GM12878 (cell line): ENCODE data around the gene NHERF2. TPM values are rescaled to one million over a fixed set of nuclear protein-coding genes. Genes with fewer than 3 reads are reported as not detected.
A peak's percentile ranks its signal among the peaks of the same experiment; 100 is the strongest.

Source experiments
- ATF2 ChIP-seq: IDR thresholded peaks from 2 replicates; pipeline ENCODE4 v1.6.1; 2012; ENCODE audit warnings: low read length, inconsistent platforms
- BACH1 ChIP-seq: fragments of 450-650 bp; IDR thresholded peaks from 2 replicates; pipeline ENCODE4 v1.6.1; 2017; ENCODE audit warnings: mild to moderate bottlenecking, borderline replicate concordance
- CBX3 ChIP-seq: fragments of 200-600 bp; sonication (generic); IDR thresholded peaks from 2 replicates; pipeline ENCODE4 v1.6.1; 2016; ENCODE audit warnings: low read depth, borderline replicate concordance
- CUX1 ChIP-seq: IDR thresholded peaks from 2 replicates; pipeline ENCODE4 v1.6.1; 2012; ENCODE audit warnings: improper control_type of control experiment, low read depth, low read length; ENCODE audit not compliant: insufficient replicate concordance
- DPF2 ChIP-seq: fragments of 450-650 bp; IDR thresholded peaks from 2 replicates; pipeline ENCODE4 v1.6.1; 2017; ENCODE audit warnings: mild to moderate bottlenecking
- KAT2A ChIP-seq: conservative IDR thresholded peaks from 2 replicates; pipeline ENCODE4 v1.6.1; 2011; ENCODE audit warnings: low read depth, low read length; ENCODE audit not compliant: control insufficient read depth
- LARP7 ChIP-seq: fragments of 450-650 bp; IDR thresholded peaks from 2 replicates; pipeline ENCODE4 v1.6.1; 2017; ENCODE audit warnings: mild to moderate bottlenecking
- MEF2B ChIP-seq: fragments of 450-650 bp; IDR thresholded peaks from 2 replicates; pipeline ENCODE4 v1.6.1; 2018; ENCODE audit warnings: mild to moderate bottlenecking, moderate library complexity; ENCODE audit not compliant: partially characterized antibody, poor library complexity, severe bottlenecking
- MTA2 ChIP-seq: fragments of 450-650 bp; IDR thresholded peaks from 2 replicates; pipeline ENCODE4 v1.6.1; 2016; ENCODE audit warnings: low read depth, mild to moderate bottlenecking, moderate library complexity
- NFXL1 ChIP-seq: fragments of 450-650 bp; IDR thresholded peaks from 2 replicates; pipeline ENCODE4 v1.6.1; 2017; ENCODE audit warnings: antibody characterized with exemption, mild to moderate bottlenecking, borderline replicate concordance
- NFYA ChIP-seq: IDR thresholded peaks from 2 replicates; pipeline ENCODE4 v1.6.1; 2011; ENCODE audit warnings: low read depth, mild to moderate bottlenecking, low read length, improper control_type of control experiment, borderline replicate concordance
- NR2C2 ChIP-seq: IDR thresholded peaks from 2 replicates; pipeline ENCODE4 v1.6.1; 2011; ENCODE audit warnings: borderline replicate concordance, low read depth; ENCODE audit not compliant: control insufficient read depth, insufficient read length
- POLR2AphosphoS2 ChIP-seq: IDR thresholded peaks from 2 replicates; pipeline ENCODE4 v1.6.1; 2011; ENCODE audit warnings: low read depth, mild to moderate bottlenecking, low read length, improper control_type of control experiment, moderate library complexity
- POLR2AphosphoS5 ChIP-seq: IDR thresholded peaks from 2 replicates; pipeline ENCODE4 v1.6.1; 2011; ENCODE audit warnings: mild to moderate bottlenecking, low read length, inconsistent platforms
- PRDM15 ChIP-seq: fragments of 450-650 bp; formaldehyde crosslinking; IDR thresholded peaks from 2 replicates; pipeline ENCODE4 v1.4.0; 2020; ENCODE audit warnings: mild to moderate bottlenecking, moderate library complexity
- RUNX3 ChIP-seq: IDR thresholded peaks from 2 replicates; pipeline ENCODE4 v1.6.1; 2012; ENCODE audit warnings: low read length, inconsistent platforms
- TARDBP ChIP-seq: IDR thresholded peaks from 2 replicates; pipeline ENCODE4 v1.6.1; 2016; ENCODE audit warnings: borderline replicate concordance
- USF2 ChIP-seq: IDR thresholded peaks from 2 replicates; pipeline ENCODE4 v1.6.1; 2011; ENCODE audit warnings: low read depth, low read length, improper control_type of control experiment, borderline replicate concordance
- polyA plus RNA-seq, 11 experiments: library from polyadenylated mRNA; depleted of rRNA in 4 of 11; unstranded in 6 of 11; stranded (reverse) in 5 of 11; fragments of >200 nt; fragmentation: Nextera tagmentation in 4 of 11; fragmentation: Illumina TruSeq in 1 of 11; extraction: Ambion mirVana in 4 of 11; extraction: Trizol in 1 of 11; gene quantifications; 1 replicate in 1 of 11; 2 replicates in 10 of 11; pipeline versions ENCODE4 v1.2.1 to v1.2.3, GENCODE V29; 2011 to 2016; ENCODE audit warnings: inconsistent platforms in 2 of 11, missing spikeins in 2 of 11, low read depth in 1 of 11
- total RNA-seq, 4 experiments: library from RNA; depleted of rRNA in 3 of 4; stranded (reverse); fragments of >200 nt in 3 of 4; fragmentation: Illumina TruSeq in 1 of 4; extraction: Trizol in 1 of 4; gene quantifications; 2 replicates each; pipeline versions ENCODE4 v1.2.1 to v1.2.3, GENCODE V29; 2013 to 2021

NHERF2 gene
- total and polyA plus RNA-seq, 10 of the 15 experiments (the other 5 are each of a cell fraction or from before 2014, with no cell fraction given), result 0.05 to 0.31 (median 0.08) TPM; not detected in 4

GRCh38 chr16:2023092-2024031, 3.3 kb upstream of the NHERF2 start (continued):
- no peak for TF ChIP-seq CBX3
- no peak for TF ChIP-seq USF2
- no peak for TF ChIP-seq POLR2AphosphoS2
- no peak for TF ChIP-seq NFYA
- TF ChIP-seq LARP7, result no peak
- no peak for TF ChIP-seq ATF2
- TF ChIP-seq DPF2, result peak; percentile 40; the same call in 1 of the 2 replicates
- TF ChIP-seq PRDM15 (CRISPR knock-in tag), result no peak
- no peak; the same call in 1 of the 2 replicates for TF ChIP-seq BACH1
- TF ChIP-seq POLR2AphosphoS5, result no peak
- TF ChIP-seq NR2C2, result no peak
- TF ChIP-seq MEF2B, result no peak
- TF ChIP-seq NFXL1, result no peak
- TF ChIP-seq MTA2, result no peak
- no peak for TF ChIP-seq TARDBP
- no peak for TF ChIP-seq CUX1
- TF ChIP-seq KAT2A, result no peak
- no peak; the same call in 1 of the 2 replicates for TF ChIP-seq RUNX3
